Choroid plexus epithelial cell (primary cell): ENCODE data around the gene CEP68.

Source experiments
- DNase-seq: peaks from one replicate; pipeline ENCODE4 v3.0.0-alpha.2; 2010; ENCODE audit warnings: low read depth
- H3K4me3 ChIP-seq: 2 replicates; pipeline ENCODE4 v1.5.1; 2011; ENCODE audit warnings: low read depth, mild to moderate bottlenecking, control low read depth, low read length, moderate library complexity
- CTCF ChIP-seq: conservative IDR thresholded peaks from 2 replicates; pipeline ENCODE4 v1.5.1; 2011; ENCODE audit warnings: low read depth, mild to moderate bottlenecking, control low read depth, inconsistent platforms, low read length, moderate library complexity

The CEP68 gene

GRCh38 chr2:65040400-65041261 is 15.6 kb upstream of the CEP68 start:
- peak overlapping the region; percentile 28 for H3K4me3 ChIP-seq
- peak; percentile 98 for TF ChIP-seq CTCF

GRCh38 chr2:65043001-65043400 is 13.2 kb upstream of the CEP68 start:
- TF ChIP-seq CTCF, result no peak
- H3K4me3 ChIP-seq, result no peak overlapping the region
- DNase-seq, result no peak

More at GRCh38 chr2:65040400-65041261, 15.6 kb upstream of the CEP68 start:
- peak; percentile 92 for DNase-seq

- no peak for DNase-seq
- no peak overlapping the region for H3K4me3 ChIP-seq
- no peak for TF ChIP-seq CTCF
Measured at GRCh38 chr2:65044097-65044735, 12.0 kb upstream of the CEP68 start.

- H3K4me3 ChIP-seq, result no peak overlapping the region
- peak; percentile 70 for DNase-seq
- TF ChIP-seq CTCF, result no peak
Measured at GRCh38 chr2:65045651-65046050, 10.6 kb upstream of the CEP68 start.

- DNase-seq, result no peak
- TF ChIP-seq CTCF, result no peak
- no peak overlapping the region for H3K4me3 ChIP-seq
Measured at GRCh38 chr2:65046633-65047407, 9.4 kb upstream of the CEP68 start.

GRCh38 chr2:65049010-65049639 is 7.1 kb upstream of the CEP68 start:
- no peak for TF ChIP-seq CTCF
- no peak for DNase-seq
- no peak overlapping the region for H3K4me3 ChIP-seq
